Right renal cortex interstitium (tissue), 3 donors: ENCODE results near the gene PCMT1. TPM values are rescaled to one million over a fixed set of nuclear protein-coding genes. Genes with fewer than 3 reads are reported as not detected.
"Not testable (repeated sequence)": the region's sequence is repeated elsewhere in the genome, so short reads cannot be mapped to it uniquely, and the experiment has no call there.

Source experiments
- DNase-seq, 3 donors: peaks; one replicate each; pipeline ENCODE4 v3.0.0-alpha.2; 2013; ENCODE audit warnings: low read depth in 3 of 3, low spot score in 2 of 3
- polyA plus RNA-seq, 3 donors: library from polyadenylated mRNA; unstranded; fragments of 120-200 nt; gene quantifications; one replicate each; pipeline ENCODE4 v1.2.1, GENCODE V29; 2013; ENCODE audit not compliant: insufficient read length in 3 of 3

PCMT1 gene
- polyA plus RNA-seq, 3 donors = 94.5 to 102 (median 101) TPM

GRCh38 chr6:149852180-149852579 lies 102.6 kb downstream of the PCMT1 start:
- no peak for DNase-seq

GRCh38 chr6:149852881-149853280 lies 103.3 kb downstream of the PCMT1 start:
- no peak for DNase-seq

- DNase-seq = not testable (repeated sequence)
These were observed 104.5 kb downstream of the PCMT1 start for GRCh38 chr6:149854017-149854416.

- no peak for DNase-seq
These were observed 105.0 kb downstream of the PCMT1 start for GRCh38 chr6:149854532-149854931.

- no peak for DNase-seq
These were observed 105.6 kb downstream of the PCMT1 start for GRCh38 chr6:149855040-149855654.

DNA sequence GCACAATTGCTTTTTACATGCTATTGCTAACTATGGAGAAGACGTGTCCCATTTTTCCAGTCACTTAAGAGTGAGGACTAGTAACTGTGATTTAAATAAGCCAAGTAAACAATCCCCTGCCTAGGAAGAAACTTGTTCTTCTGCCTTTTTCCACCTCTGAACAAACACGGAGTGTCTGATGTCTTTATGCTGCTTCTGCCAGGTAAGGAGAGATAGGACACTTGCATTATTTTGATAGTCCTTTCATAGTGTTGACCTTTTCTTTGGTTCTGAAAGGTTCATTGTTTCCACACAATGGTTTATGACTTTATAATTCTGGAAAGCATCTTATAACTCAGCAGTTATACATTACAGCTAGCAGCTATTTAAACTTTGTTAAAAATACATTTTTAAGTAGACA lies 106.2 kb downstream of the PCMT1 start:
- no peak for DNase-seq

GRCh38 chr6:149856256-149856994 lies 106.9 kb downstream of the PCMT1 start:
- DNase-seq = no peak

DNA sequence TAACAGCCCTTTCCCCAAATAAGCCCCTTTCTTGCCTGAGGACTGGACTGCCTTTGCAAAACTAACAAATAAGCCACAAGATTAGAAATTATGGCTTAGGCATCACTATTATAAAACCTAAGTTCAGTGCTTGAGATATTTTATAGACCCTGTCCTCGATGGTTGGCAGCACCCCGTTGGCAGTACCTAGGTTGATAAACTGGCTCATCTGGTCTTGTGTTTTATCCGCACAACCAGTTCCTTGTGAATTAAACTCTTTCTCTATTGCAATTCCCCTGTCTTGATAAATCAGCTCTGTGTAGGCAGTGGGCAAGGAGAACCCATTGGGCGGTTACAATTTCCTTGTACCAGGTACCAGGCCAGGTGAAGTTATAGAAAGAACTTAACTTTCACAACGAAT lies 108.0 kb downstream of the PCMT1 start:
- DNase-seq = no peak

GRCh38 chr6:149859368-149859767 lies 109.8 kb downstream of the PCMT1 start:
- DNase-seq = no peak

- no peak for DNase-seq
These were observed 110.4 kb downstream of the PCMT1 start for GRCh38 chr6:149859938-149860337.

- DNase-seq = no peak
These were observed 110.9 kb downstream of the PCMT1 start for GRCh38 chr6:149860513-149860833.

Other genes starting within 250 kb of the PCMT1 start
- gene PPIL4, start 203.7 kb upstream of the PCMT1 start, polyA plus RNA-seq = 10 to 100 TPM; 63.1 to 69.5 (median 65.7) TPM
- 100 to 1,000 TPM in 2 of 3 donors, 10 to 100 TPM in 1; 99.4 to 106 (median 104) TPM for gene GINM1, start 183.4 kb upstream of the PCMT1 start, polyA plus RNA-seq
- gene KATNA1, start 101.0 kb upstream of the PCMT1 start, polyA plus RNA-seq = 10 to 100 TPM; 31.5 to 34.3 (median 32.8) TPM
- 10 to 100 TPM; 28.8 to 35.8 (median 29.5) TPM for gene LATS1, start 31.6 kb upstream of the PCMT1 start, polyA plus RNA-seq
- 10 to 100 TPM; 41.0 to 45.7 (median 45.7) TPM for gene NUP43, start 3.2 kb upstream of the PCMT1 start, polyA plus RNA-seq
- gene LRP11, start 114.6 kb downstream of the PCMT1 start, polyA plus RNA-seq = 10 to 100 TPM; 32.5 to 38.6 (median 35.3) TPM
- under 1 TPM; 0.43 to 0.59 (median 0.46) TPM for gene RAET1E, start 148.4 kb downstream of the PCMT1 start, polyA plus RNA-seq
- gene RAET1G, start 173.4 kb downstream of the PCMT1 start, polyA plus RNA-seq = 1 to 10 TPM in 2 of 3 donors, under 1 TPM in 1; 0.75 to 1.9 (median 1.5) TPM
- under 1 TPM; 0.65 to 0.87 (median 0.68) TPM for gene ULBP2, start 192.3 kb downstream of the PCMT1 start, polyA plus RNA-seq
- gene ULBP1, start 214.2 kb downstream of the PCMT1 start, polyA plus RNA-seq = 1 to 10 TPM; 1.7 to 2.0 (median 1.9) TPM